RCC 7860 (cell line): ENCODE measurements around the gene TRAF3.

Source experiments
- DNase-seq: peaks from one replicate; pipeline ENCODE4 v3.0.0-alpha.2; 2015; ENCODE audit warnings: low spot score
- FAIRE-seq: peaks from 2 replicates; lab custom pipeline; 2012; peaks lifted over from hg19 to GRCh38; lab: Jason Lieb, UNC

The TRAF3 gene

DNA sequence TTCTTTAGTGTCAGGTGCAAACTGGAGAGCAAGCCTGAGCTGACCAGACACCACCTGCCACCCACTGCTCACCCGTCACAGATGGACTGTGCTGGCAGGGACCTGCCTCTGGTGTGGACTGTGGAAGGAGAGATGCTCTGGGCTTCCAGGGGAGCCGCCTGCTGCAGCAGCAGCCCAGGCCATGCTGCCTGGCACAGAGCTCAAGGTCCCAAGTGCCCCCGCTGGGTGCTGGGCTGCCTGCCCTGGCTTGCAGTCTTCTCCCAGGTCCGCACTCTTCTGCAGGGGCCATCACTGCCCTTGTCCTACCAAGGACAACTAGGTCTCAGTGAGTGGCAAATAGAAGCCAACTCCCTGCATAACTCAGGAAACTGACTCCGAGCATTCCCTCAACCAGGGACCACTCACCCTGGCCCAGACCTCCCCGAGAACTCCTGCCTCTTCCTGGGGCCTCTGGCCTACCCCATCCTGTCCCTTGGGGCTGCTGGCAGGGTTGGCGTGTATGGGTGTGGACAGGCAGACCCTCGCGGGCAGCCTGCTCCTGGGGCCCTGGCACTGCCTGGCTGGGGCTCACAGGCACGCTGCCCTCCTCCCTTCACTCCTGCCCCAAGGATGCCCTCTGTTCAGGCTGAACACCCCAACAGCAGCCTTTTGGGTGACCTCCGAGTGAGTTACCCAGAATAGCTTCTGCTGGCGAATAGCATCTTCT, 154.5 kb downstream of the TRAF3 start:
- FAIRE-seq (no peak), DNase-seq (no peak)

DNA sequence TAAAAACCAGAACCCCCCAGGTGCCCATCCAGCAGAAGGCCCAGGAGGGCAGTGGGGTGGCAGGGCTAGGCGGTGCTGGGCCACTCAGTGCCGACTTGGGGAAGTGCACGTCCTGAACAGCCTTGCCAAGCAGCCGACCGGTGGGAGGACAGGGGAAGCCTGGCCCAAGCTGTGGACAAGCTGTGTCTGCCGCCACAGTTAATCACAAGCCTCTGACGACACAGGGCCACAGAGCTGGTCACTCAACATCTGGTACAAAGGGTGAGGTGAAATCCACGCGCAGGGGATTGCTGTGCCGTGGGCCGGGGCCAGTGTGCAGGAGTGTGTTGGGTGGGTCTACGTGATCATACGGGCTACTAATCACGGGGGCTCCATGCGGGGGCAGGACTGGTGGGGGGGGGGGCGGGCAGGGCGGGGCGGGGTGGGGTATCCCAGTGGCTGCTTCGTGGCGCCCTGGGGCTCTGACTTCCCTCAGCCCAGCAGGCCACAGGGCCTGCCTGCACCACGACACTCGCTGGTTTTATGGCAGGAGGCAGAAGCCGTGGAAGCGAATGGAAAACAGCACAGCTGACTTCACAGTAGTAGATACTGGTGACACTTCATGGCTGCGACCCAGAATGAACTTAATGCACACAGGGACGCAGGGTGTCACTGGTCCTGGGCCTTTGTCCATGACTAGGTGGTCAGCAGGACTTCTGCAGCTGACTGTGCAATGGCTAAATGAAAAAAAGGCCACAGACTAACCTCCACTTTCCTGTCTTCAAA, 155.4 kb downstream of the TRAF3 start:
- DNase-seq = no peak
- FAIRE-seq = no peak

DNA sequence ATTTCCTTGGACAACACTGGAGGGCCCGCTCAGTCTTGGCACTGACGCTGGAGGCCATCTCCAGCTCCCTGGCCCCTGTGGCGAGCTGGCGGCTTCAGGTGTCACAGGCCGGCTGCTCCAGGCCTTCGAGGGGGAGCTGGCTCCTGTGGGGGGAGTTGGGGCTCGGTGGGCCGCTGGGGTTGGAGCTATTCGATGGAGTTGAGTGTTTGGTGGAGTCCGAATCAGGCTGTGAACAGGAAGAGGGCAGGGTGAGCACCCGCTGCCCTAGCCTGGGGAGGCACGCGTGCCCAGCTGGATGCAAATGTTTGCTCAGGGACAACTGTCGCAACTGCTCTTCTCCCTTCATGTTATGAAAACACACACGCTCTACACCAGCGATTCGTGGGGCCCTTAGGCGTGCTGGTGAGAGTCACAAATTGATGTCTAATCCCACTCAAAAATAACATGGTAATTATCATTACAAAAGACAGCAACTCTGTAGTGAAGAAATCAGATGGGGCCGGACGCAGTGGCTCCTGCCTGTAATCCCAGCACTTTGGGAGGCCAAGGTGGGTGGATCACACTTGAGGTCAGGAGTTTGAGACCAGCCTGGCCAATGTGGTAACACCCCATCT, 156.5 kb downstream of the TRAF3 start:
- DNase-seq = no peak
- no peak for FAIRE-seq

GRCh38 chr14:102935756-102936155, 158.5 kb downstream of the TRAF3 start:
- FAIRE-seq (no peak), DNase-seq (no peak)

GRCh38 chr14:102937331-102938175, 160.3 kb downstream of the TRAF3 start:
- no peak for DNase-seq
- no peak for FAIRE-seq

GRCh38 chr14:102938191-102938590, 160.9 kb downstream of the TRAF3 start:
- DNase-seq = no peak

DNA sequence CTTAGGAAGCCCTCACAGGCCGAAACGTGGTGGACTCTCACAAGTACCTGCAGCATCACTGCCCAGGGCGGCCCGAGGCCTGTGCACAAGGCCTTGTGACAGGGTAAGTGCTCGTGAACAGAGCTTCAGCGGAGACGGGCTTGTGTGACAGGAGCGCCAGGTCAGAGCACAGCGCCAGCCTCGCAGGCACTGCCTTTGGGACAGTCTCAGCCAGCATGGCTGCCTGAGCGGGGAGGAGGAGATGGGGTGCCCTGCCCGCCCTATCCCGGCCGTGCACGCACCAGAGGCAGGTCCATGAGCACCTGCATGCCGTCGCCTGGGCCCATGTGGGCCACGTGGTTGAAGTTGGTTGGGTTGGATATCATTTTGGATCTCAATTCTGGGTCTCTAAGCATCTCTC, 162.1 kb downstream of the TRAF3 start:
- FAIRE-seq = no peak
- DNase-seq = no peak

More at GRCh38 chr14:102938191-102938590, 160.9 kb downstream of the TRAF3 start:
- FAIRE-seq = no peak

DNA sequence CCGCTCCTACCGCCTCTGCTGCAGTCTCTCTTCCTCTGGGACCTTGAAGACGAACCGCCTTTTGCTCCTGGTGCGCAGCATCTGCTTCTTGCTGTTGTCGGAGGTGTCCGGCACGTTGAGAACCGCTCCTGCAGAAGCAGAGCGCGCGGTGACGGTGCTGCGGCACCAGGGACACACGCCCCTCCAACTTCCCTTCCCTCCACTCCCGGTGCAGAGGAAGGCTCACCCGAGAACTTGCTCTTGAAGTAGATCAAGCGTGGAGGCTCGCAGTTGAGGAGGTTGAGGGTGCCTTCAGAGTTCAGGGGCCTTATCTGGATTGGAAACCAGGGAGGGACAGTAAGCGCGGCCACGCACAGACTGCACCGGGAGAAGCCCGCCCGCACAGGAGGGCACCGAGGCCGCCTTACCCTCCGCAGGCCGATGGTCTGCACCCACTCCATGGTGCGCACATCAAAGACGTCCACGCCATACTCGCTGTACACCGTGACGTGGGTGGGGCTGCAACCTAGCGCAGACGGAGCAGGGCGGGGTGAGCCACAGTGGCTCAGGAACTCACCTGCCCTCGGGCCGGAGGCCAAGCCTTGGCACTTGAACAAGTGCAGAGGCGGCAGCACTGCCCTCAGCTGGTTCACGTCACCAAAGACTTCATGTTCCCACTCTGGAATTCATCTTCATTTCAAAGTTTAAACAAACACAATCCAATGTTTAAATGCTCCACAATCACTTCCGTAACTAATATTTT, 162.7 kb downstream of the TRAF3 start:
- DNase-seq (no peak), FAIRE-seq (no peak)

GRCh38 chr14:102940729-102941362, 163.6 kb downstream of the TRAF3 start:
- no peak for FAIRE-seq
- no peak for DNase-seq

- no peak for FAIRE-seq
- no peak for DNase-seq
These were observed 164.3 kb downstream of the TRAF3 start for GRCh38 chr14:102941419-102942011.

GRCh38 chr14:102942069-102942468, 164.8 kb downstream of the TRAF3 start:
- DNase-seq (no peak), FAIRE-seq (no peak)

DNA sequence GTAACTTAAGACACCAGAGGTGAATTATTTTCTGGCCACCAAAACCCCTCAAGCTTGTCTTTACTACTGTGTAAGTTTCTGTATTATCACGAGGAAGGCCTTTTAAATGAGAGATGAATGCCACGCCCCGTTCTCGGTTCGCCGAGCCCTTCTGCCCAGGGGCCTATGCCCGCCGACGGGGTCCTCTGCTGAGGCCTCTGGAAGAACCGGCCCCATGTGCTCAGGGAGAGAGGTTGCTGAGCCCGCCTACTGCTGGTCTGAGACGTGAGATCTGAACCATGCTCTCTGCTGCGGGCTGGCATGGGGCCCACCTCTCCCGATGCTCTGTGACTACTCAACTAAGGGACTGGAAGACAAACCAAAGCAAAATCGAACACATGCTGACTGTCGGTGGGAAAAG, 166.2 kb downstream of the TRAF3 start:
- DNase-seq = no peak
- FAIRE-seq = no peak

- no peak for FAIRE-seq
These were observed 166.7 kb downstream of the TRAF3 start for GRCh38 chr14:102943979-102944378.

GRCh38 chr14:102944448-102945330, 167.4 kb downstream of the TRAF3 start:
- DNase-seq (no peak), FAIRE-seq (no peak)

More at GRCh38 chr14:102943979-102944378, 166.7 kb downstream of the TRAF3 start:
- DNase-seq = no peak

GRCh38 chr14:102945346-102946130, 168.3 kb downstream of the TRAF3 start:
- FAIRE-seq (no peak), DNase-seq (no peak)

GRCh38 chr14:102947321-102948103, 170.3 kb downstream of the TRAF3 start:
- no peak for DNase-seq
- no peak for FAIRE-seq

GRCh38 chr14:102948698-102949061, 171.4 kb downstream of the TRAF3 start:
- DNase-seq (no peak), FAIRE-seq (no peak)
